ENCODE results near the gene PPM1D. TPM values are rescaled to one million over a fixed set of nuclear protein-coding genes. Genes with fewer than 3 reads are reported as not detected.

Gene PPM1D
- total and polyA plus RNA-seq, 7 donors = 5.4 to 13.8 (median 9.6) TPM

DNA sequence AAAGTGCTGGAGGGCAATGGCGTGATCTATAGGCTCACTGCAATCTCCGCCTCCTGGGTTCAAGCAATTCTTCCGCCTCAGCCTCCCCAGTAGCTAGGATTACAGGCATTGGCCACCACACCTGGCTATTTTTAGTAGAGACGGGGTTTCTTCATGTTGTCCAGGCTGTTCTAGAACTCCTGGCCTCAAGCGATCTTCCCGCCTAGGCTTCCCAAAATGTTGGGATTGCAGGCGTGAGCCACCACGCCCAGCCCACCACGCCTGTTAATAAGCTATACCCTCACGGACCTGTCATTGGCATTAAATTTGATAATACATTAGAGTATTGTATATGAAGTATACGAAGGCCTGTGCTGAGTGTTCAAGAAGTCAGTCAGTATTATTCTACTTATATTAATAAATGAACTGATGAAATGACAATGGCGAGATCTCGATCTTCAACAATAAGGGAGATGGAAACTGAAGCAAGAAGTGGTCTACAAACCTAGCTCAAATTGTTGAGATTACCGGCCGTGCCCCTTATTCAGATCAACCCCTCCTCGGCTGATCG lies 76.8 kb downstream of the PPM1D start:
- Histone ChIP-seq H3K9me3 (no peaks in the 10 kb centered on the region), H3K27me3 (no peaks in the 10 kb centered on the region), H3K36me3 (peaks cover 0 to 9% (median 0%) of the 10 kb centered on the region in 4 donors), H3K27ac (peak overlapping the region; percentile 81 to 86 (median 82)), H3K4me1 (peaks cover 0 to 14% (median 11%) of the 10 kb centered on the region in 4 donors), H3K4me3 (peak overlapping the region; percentile 70 to 90 (median 88))
- DNase-seq = no peak
- peak in 1 of 2 donors; percentile 39 for TF ChIP-seq POLR2A (IDR thresholded peaks at IDR 0.05)
- no peak for TF ChIP-seq POLR2AphosphoS5 (IDR thresholded peaks at IDR 0.05)
- 25 to 30% methylated on average over 17 of the region's 17 CpGs for WGBS, 2 donors
- intact Hi-C loops (cut with DNase I) = loop anchor here (2.0 kb wide), 1 partner anchor 76 kb away; the partner anchor contains the start of gene PPM1D

- peak; percentile 99 for DNase-seq
Observed at GRCh38 chr17:60677308-60678117, 77.5 kb downstream of the PPM1D start, which contains the start of gene BCAS3. BCAS3 (plus strand) TSS chr17:60677851.

DNA sequence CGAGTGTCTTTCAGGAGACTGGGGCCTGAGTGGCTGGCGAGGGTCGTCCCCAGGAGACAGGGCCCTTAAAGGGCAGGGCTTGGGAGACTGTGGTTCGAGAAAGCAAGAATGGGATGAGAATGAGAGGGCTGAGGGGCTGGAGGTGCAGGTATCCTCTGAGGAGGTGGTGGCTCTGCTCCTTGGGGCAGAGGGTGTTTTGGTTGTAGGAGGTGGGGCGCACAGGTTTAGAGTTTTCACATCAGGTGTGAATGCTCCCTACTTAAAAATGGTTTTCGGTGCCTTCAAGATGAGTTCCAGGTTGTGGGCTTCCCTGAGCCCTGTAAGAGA lies 78.1 kb downstream of the PPM1D start:
- Histone ChIP-seq H3K27ac (peak overlapping the region; percentile 81 to 86 (median 82)), H3K9me3 (no peaks in the 10 kb centered on the region), H3K4me1 (peaks cover 0 to 14% (median 11%) of the 10 kb centered on the region in 4 donors), H3K27me3 (no peaks in the 10 kb centered on the region), H3K36me3 (peaks cover 0 to 17% (median 0%) of the 10 kb centered on the region in 4 donors), H3K4me3 (peak overlapping the region; percentile 70 to 90 (median 88))
- intact Hi-C loops (cut with DNase I) = no loop called here
- TF ChIP-seq EP300 (IDR thresholded peaks at IDR 0.05) = no peak
- TF ChIP-seq POLR2A (IDR thresholded peaks at IDR 0.05) = no peak
- TF ChIP-seq, protein P1, sequence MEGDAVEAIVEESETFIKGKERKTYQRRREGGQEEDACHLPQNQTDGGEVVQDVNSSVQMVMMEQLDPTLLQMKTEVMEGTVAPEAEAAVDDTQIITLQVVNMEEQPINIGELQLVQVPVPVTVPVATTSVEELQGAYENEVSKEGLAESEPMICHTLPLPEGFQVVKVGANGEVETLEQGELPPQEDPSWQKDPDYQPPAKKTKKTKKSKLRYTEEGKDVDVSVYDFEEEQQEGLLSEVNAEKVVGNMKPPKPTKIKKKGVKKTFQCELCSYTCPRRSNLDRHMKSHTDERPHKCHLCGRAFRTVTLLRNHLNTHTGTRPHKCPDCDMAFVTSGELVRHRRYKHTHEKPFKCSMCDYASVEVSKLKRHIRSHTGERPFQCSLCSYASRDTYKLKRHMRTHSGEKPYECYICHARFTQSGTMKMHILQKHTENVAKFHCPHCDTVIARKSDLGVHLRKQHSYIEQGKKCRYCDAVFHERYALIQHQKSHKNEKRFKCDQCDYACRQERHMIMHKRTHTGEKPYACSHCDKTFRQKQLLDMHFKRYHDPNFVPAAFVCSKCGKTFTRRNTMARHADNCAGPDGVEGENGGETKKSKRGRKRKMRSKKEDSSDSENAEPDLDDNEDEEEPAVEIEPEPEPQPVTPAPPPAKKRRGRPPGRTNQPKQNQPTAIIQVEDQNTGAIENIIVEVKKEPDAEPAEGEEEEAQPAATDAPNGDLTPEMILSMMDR (IDR thresholded peaks at IDR 0.05) = no peak
- TF ChIP-seq POLR2AphosphoS5 (IDR thresholded peaks at IDR 0.05) = no peak
- no peak for DNase-seq
- WGBS, 2 donors = 2 to 4% methylated on average over 6 of the region's 6 CpGs

More at GRCh38 chr17:60677308-60678117, 77.5 kb downstream of the PPM1D start, which contains the start of gene BCAS3:
- peak within 1 kb of the TSS; percentile 70 to 90 (median 88) for H3K4me3 ChIP-seq
- H3K27ac ChIP-seq = peak within 1 kb of the TSS; percentile 81 to 86 (median 82)
- peaks cover 0 to 12% (median 0%) of the 10 kb centered on the region in 4 donors for H3K36me3 ChIP-seq
- intact Hi-C loops (cut with DNase I) = loop anchor here (2.0 kb wide), 1 partner anchor 77 kb away; the partner anchor contains the start of gene PPM1D
- H3K9me3 ChIP-seq = no peaks in the 10 kb centered on the region
- no peaks in the 10 kb centered on the region for H3K27me3 ChIP-seq
- peaks cover 0 to 14% (median 11%) of the 10 kb centered on the region in 4 donors for H3K4me1 ChIP-seq
- TF ChIP-seq, protein P1 (IDR thresholded peaks at IDR 0.05) = no peak
- TF ChIP-seq POLR2A (IDR thresholded peaks at IDR 0.05) (peak; percentile 63 to 75), POLR2AphosphoS5 (IDR thresholded peaks at IDR 0.05) (peak; percentile 79 to 95 (median 84)), EP300 (IDR thresholded peaks at IDR 0.05) (no peak)
- 0 to 1% methylated on average over 51 of the region's 51 CpGs for WGBS, 2 donors

- Histone ChIP-seq H3K27me3 (no peaks in the 10 kb centered on the region), H3K27ac (no peak overlapping the region), H3K36me3 (peaks cover 0 to 27% (median 4%) of the 10 kb centered on the region in 4 donors), H3K9me3 (no peaks in the 10 kb centered on the region), H3K4me3 (no peak overlapping the region), H3K4me1 (peaks cover 0 to 14% (median 11%) of the 10 kb centered on the region in 4 donors)
- WGBS, 2 donors = 90 to 91% methylated on average over 4 of the region's 4 CpGs
- DNase-seq = no peak
- intact Hi-C loops (cut with DNase I) = no loop called here
- TF ChIP-seq, protein P1 (IDR thresholded peaks at IDR 0.05) = no peak
- no peak for TF ChIP-seq POLR2A (IDR thresholded peaks at IDR 0.05)
- TF ChIP-seq EP300 (IDR thresholded peaks at IDR 0.05) = no peak
- no peak for TF ChIP-seq POLR2AphosphoS5 (IDR thresholded peaks at IDR 0.05)
Observed at GRCh38 chr17:60679287-60679686, 79.3 kb downstream of the PPM1D start.

DNA sequence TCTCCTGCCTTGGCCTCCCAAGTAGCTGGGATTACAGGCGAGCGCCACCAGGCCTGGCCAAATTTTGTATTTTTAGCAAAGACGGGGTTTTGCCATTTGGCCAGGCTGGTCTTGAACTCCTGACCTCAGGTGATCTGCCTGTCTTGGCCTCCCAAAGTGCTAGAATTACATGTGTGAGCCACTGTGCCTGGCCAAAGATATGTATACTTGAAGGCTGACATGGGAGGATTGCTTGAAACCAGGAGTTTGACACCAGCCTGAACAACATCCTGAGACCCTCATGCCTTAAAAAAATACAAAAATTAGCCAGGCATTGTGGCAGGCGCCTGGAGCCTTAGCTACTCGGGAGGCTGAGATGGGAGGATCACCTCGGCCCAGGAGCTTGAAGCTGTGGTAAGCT lies 80.8 kb downstream of the PPM1D start:
- no peak for DNase-seq
- peaks cover under 1 to 40% (median 10%) of the 10 kb centered on the region in 4 donors for H3K36me3 ChIP-seq
- intact Hi-C loops (cut with DNase I) = loop anchor here (10.0 kb wide), 1 partner anchor 1384 kb away; the partner anchor contains the start of gene MED13

More for the DNA sequence above, 80.8 kb downstream of the PPM1D start:
- Histone ChIP-seq H3K9me3 (no peaks in the 10 kb centered on the region), H3K4me3 (no peak overlapping the region), H3K27ac (no peak overlapping the region), H3K27me3 (no peaks in the 10 kb centered on the region), H3K4me1 (peaks cover 0 to 14% (median 11%) of the 10 kb centered on the region in 4 donors)
- TF ChIP-seq POLR2AphosphoS5 (IDR thresholded peaks at IDR 0.05) (no peak), POLR2A (IDR thresholded peaks at IDR 0.05) (no peak), EP300 (IDR thresholded peaks at IDR 0.05) (no peak)
- TF ChIP-seq, protein P1 (IDR thresholded peaks at IDR 0.05) = no peak
- 97% methylated on average over 6 of the region's 6 CpGs for WGBS, 2 donors

Measured in sigmoid colon (tissue), 7 donors.